Activated CD8-positive, alpha-beta T cell treated with anti-CD3 and anti-CD28 coated beads for 36 hours (primary cell): Measurements from ENCODE around the gene TLR9. TPM values are rescaled to one million over a fixed set of nuclear protein-coding genes. Genes with fewer than 3 reads are reported as not detected.

ENCODE experiments used
- ATAC-seq: fragments of 200-7000 bp; cut with Tn5 transposase; one replicate; pipeline ENCODE4 v1.10.0; 2021; ENCODE audit warnings: mild to moderate bottlenecking, moderate library complexity
- CTCF ChIA-PET: fragments of 350-600 bp; sonication (Branson Sonifier 250); formaldehyde crosslinking; loops from one replicate; lab custom pipeline; 2021; ENCODE audit warnings: antibody characterized with exemption; lab: Charles Lee
- POLR2A ChIA-PET: fragments of 350-600 bp; sonication (Branson Sonifier 250); formaldehyde crosslinking; loops from one replicate; lab custom pipeline; 2021; ENCODE audit warnings: antibody characterized with exemption; lab: Charles Lee
- DNase-seq: peaks from one replicate; pipeline ENCODE4 v3.0.0-alpha.2; 2020
- H3K27ac Mint-ChIP-seq: one replicate; pipeline ENCODE4 v1.8.0; 2021; ENCODE audit warnings: mild to moderate bottlenecking, mixed read lengths
- H3K27me3 Mint-ChIP-seq: one replicate; pipeline ENCODE4 v1.8.0; 2021; ENCODE audit warnings: mixed read lengths
- H3K36me3 Mint-ChIP-seq: one replicate; pipeline ENCODE4 v1.8.0; 2021; ENCODE audit warnings: low read depth, mixed read lengths
- H3K4me1 Mint-ChIP-seq: one replicate; pipeline ENCODE4 v1.8.0; 2021; ENCODE audit warnings: low read depth, mixed read lengths
- H3K4me3 Mint-ChIP-seq: one replicate; pipeline ENCODE4 v1.8.0; 2021; ENCODE audit warnings: mild to moderate bottlenecking, moderate library complexity, mixed read lengths
- H3K9me3 Mint-ChIP-seq: one replicate; pipeline ENCODE4 v1.8.0; 2021; ENCODE audit warnings: mixed read lengths
- CTCF ChIP-seq: fragments of 200-600 bp; IDR thresholded peaks from one replicate; pipeline ENCODE4 v1.8.0; 2022; ENCODE audit warnings: antibody characterized with exemption, mild to moderate bottlenecking
- intact Hi-C: fragments of 100-400 bp; cut with micrococcal nuclease; formaldehyde crosslinking; loops from one replicate; pipeline ENCODE4 v1.10.0; 2022
- total RNA-seq, 2 experiments: library from RNA; stranded (reverse); gene quantifications; one replicate each; pipeline ENCODE4 v1.2.3, GENCODE V29; 2021

The TLR9 gene
- total RNA-seq, 2 experiments from 2014 or later, result 2.0 TPM

DNA sequence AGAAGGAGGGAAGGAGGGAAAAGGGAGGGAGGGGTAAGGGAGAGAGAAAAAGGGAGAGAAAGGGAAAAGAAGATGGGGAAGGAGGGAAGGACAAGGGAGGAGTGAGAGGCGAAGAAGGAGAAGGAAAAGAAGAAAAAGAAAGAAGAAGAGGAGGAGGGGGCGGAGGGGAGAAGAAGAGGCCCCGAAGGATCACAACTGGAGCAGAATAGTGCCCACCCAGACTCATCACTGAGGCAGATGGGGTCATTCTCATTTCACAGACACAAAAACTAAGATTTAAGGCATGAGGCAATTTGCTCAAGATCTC, 30.2 kb downstream of the TLR9 start:
- intact Hi-C loops, result no loop called here
- Mint-ChIP-seq H3K4me1 (peaks cover 30% of the 10 kb centered on the region), H3K27ac (no peak overlapping the region), H3K9me3 (no peaks in the 10 kb centered on the region), H3K4me3 (no peak overlapping the region), H3K36me3 (peaks cover 15% of the 10 kb centered on the region), H3K27me3 (no peaks in the 10 kb centered on the region)
- ATAC-seq, result no peak
- POLR2A ChIA-PET, result no interaction called here
- TF ChIP-seq CTCF, result no peak
- CTCF ChIA-PET, result interaction anchor here (1.3 to 2.9 kb wide), 2 partner anchors 25 to 144 kb away, joined by 3 to 21 read pairs; no protein-coding TSS in a partner anchor
- no peak for DNase-seq

DNA sequence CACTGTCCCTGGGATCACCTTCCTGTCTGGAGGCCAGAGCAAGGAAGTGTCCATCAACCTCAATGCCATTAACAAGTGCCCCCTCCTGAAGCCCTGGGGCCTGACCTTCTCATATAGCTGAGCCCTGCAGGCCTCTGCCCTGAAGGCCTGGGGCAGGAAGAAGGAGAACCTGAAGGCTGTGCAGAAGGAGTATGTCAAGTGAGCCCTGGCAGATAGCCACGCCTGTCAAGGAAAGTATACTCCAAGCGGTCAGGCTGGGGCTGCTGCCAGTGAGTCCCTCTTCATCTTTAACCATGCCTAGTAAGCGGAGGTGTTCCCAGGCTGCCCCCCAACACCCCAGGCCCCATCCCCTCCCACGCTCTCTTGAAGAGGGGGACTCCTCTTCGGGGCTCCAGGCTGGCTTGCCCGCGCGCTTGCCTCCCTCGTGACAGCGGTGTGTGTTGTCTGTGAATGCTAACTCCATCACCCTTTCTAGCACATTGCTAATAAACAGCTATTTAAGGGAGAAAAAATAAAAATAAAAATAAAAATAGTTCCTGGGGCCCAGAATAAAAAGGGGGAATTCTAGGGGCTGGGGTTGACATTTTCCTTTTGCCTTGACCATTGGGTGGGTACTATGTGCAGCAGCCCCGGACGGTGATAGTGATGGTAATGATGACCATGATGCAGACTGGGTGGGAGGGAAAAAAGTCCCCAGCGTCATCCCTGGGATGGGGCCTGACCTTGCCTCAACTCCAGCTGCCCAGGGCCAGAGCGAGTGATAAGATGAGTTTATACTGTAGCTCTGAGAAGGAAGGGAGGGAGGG, 30.8 kb downstream of the TLR9 start:
- Mint-ChIP-seq H3K36me3 (peaks cover 12% of the 10 kb centered on the region), H3K4me1 (peaks cover 27% of the 10 kb centered on the region), H3K27me3 (no peaks in the 10 kb centered on the region), H3K9me3 (no peaks in the 10 kb centered on the region), H3K4me3 (no peak overlapping the region), H3K27ac (no peak overlapping the region)
- ChIA-PET POLR2A (no interaction called here), CTCF (interaction anchor here (1.3 kb wide), 1 partner anchor 145 kb away, joined by 3 read pairs; no protein-coding TSS in a partner anchor)
- no peak for TF ChIP-seq CTCF
- intact Hi-C loops, result no loop called here
- DNase-seq (no peak), ATAC-seq (no peak)

- H3K36me3 Mint-ChIP-seq, result no peaks in the 10 kb centered on the region
- no peak overlapping the region for H3K4me3 Mint-ChIP-seq
- H3K27ac Mint-ChIP-seq, result no peak overlapping the region
- ChIA-PET CTCF (interaction anchor here (1.0 to 1.2 kb wide), 3 partner anchors 38 to 221 kb away, joined by 3 read pairs; partner anchors contain the start of gene POC1A), POLR2A (no interaction called here)
- ATAC-seq (no peak), DNase-seq (no peak)
- H3K9me3 Mint-ChIP-seq, result no peaks in the 10 kb centered on the region
- H3K27me3 Mint-ChIP-seq, result no peaks in the 10 kb centered on the region
- intact Hi-C loops, result no loop called here
- H3K4me1 Mint-ChIP-seq, result peaks cover 20% of the 10 kb centered on the region
- TF ChIP-seq CTCF, result no peak
Measured at GRCh38 chr3:52193065-52193464, 32.4 kb downstream of the TLR9 start.

DNA sequence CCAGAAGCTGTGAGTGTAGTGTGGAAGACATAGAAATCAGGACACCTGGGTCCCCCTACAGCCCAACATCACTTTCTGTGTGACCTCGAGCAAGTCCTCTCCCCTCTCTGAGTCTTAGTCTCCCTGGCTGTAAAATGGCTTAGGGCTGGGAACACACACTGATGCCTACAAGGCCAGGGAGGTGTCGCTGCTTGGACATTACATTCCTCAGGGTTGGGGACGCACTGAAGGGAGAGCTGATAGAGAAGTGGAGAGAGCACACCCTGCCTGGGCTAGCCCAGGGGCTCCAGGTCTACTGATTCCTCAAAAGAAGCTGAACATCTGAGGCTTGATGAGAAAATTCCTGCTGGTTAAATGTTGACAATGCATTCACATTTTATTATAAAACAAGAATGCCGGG, 33.8 kb downstream of the TLR9 start:
- Mint-ChIP-seq H3K9me3 (no peaks in the 10 kb centered on the region), H3K36me3 (no peaks in the 10 kb centered on the region), H3K27ac (no peak overlapping the region), H3K4me3 (no peak overlapping the region), H3K4me1 (peaks cover 8% of the 10 kb centered on the region), H3K27me3 (no peaks in the 10 kb centered on the region)
- no peak for DNase-seq
- ChIA-PET CTCF (interaction anchor here (1.2 kb wide), 1 partner anchor 220 kb away, joined by 3 read pairs; no protein-coding TSS in a partner anchor), POLR2A (no interaction called here)
- no peak for TF ChIP-seq CTCF
- no peak for ATAC-seq
- intact Hi-C loops, result no loop called here

DNA sequence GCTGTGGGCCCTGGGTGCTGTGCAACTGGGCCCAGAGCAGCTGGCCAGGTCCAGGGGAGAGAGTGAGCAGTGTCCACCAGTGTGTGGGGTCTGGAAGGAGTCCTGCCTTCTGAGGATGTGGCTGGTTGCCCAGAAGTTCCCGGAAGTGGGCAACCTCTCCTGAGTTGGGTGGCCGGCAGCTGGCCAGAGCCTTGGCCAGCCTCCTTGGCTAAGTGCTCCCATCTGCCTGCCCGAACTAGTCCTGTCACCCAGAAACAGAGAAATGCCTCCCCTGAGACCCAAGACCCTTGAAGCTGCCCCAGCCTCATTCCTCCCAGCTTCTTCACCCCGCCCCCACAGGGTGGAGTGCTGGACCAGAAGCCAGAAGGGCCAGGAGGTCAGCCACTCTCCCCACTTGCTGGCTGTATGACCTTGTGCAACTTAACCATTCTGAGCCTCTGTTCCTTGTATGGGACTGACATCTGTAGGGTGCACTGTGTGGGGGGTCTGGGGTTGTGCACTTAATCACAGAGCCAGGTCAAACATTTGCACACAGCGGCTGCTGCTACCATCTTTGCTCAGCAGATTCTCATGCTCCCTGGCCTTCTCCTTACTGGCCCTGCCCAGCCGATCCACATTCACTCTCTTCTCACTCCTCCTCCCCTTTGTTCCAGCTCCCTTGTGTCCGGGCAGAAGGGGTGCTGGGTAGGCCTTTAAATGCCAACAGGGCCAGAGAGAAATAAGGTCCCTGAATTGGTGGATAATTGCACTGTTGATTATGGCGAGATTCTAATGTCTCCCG, 35.0 kb downstream of the TLR9 start:
- no peaks in the 10 kb centered on the region for H3K9me3 Mint-ChIP-seq
- no peak for TF ChIP-seq CTCF
- intact Hi-C loops, result no loop called here
- H3K27ac Mint-ChIP-seq, result no peak overlapping the region
- H3K27me3 Mint-ChIP-seq, result no peaks in the 10 kb centered on the region
- POLR2A ChIA-PET, result no interaction called here
- H3K4me3 Mint-ChIP-seq, result no peak overlapping the region
- CTCF ChIA-PET, result no interaction called here
- DNase-seq, result no peak
- ATAC-seq, result no peak
- H3K36me3 Mint-ChIP-seq, result no peaks in the 10 kb centered on the region
- peaks cover 3% of the 10 kb centered on the region for H3K4me1 Mint-ChIP-seq
